H9 (cell line): ENCODE measurements around the gene RAB40B. TPM values are rescaled to one million over a fixed set of nuclear protein-coding genes. Genes with fewer than 3 reads are reported as not detected.

Source experiments
- DNase-seq: peaks from one replicate; pipeline ENCODE4 v3.0.0-alpha.2; 2017
- H2AFZ ChIP-seq: one replicate; pipeline ENCODE4 v1.6.1; 2013; ENCODE audit warnings: mild to moderate bottlenecking, low read length, control low read depth, moderate library complexity
- H2AK5ac ChIP-seq: 2 replicates; pipeline ENCODE4 v1.6.1; 2013; ENCODE audit warnings: low read length, control low read depth, mixed read lengths; ENCODE audit not compliant: insufficient read length
- H2BK120ac ChIP-seq: one replicate; pipeline ENCODE4 v1.6.1; 2013; ENCODE audit warnings: low read depth, mild to moderate bottlenecking, low read length, control low read depth, inconsistent platforms; ENCODE audit not compliant: poor library complexity, severe bottlenecking
- H2BK12ac ChIP-seq: 2 replicates; pipeline ENCODE4 v1.6.1; 2013; ENCODE audit warnings: low read length, control low read depth, mixed read lengths, low read depth; ENCODE audit not compliant: insufficient read length
- H2BK15ac ChIP-seq: 2 replicates; pipeline ENCODE4 v1.6.1; 2013; ENCODE audit warnings: low read depth, low read length, control low read depth
- H2BK20ac ChIP-seq: one replicate; pipeline ENCODE4 v1.6.1; 2013; ENCODE audit warnings: low read depth, mild to moderate bottlenecking, low read length, control low read depth, inconsistent platforms; ENCODE audit not compliant: poor library complexity, severe bottlenecking
- H2BK5ac ChIP-seq: 2 replicates; pipeline ENCODE4 v1.6.1; 2013; ENCODE audit warnings: low read length, control low read depth, mixed read lengths; ENCODE audit not compliant: insufficient read length
- H3K14ac ChIP-seq: 2 replicates; pipeline ENCODE4 v1.6.1; 2013; ENCODE audit warnings: low read length, control low read depth; ENCODE audit not compliant: insufficient read depth
- H3K18ac ChIP-seq: 2 replicates; pipeline ENCODE4 v1.6.1; 2013; ENCODE audit warnings: low read depth, mild to moderate bottlenecking, mixed read lengths, low read length, control low read depth; ENCODE audit not compliant: insufficient read length
- H3K23ac ChIP-seq: 2 replicates; pipeline ENCODE4 v1.6.1; 2013; ENCODE audit warnings: low read length, control low read depth, mixed read lengths, low read depth; ENCODE audit not compliant: insufficient read length
- H3K23me2 ChIP-seq: 2 replicates; pipeline ENCODE4 v1.6.1; 2013; ENCODE audit warnings: low read depth, mild to moderate bottlenecking, mixed read lengths, low read length, control low read depth; ENCODE audit not compliant: insufficient read length, poor library complexity, severe bottlenecking
- H3K27ac ChIP-seq: 2 replicates; pipeline ENCODE4 v1.5.1; 2013; ENCODE audit warnings: low read length, control low read depth, mixed read lengths, low read depth; ENCODE audit not compliant: insufficient read length
- H3K27me3 ChIP-seq: 2 replicates; pipeline ENCODE4 v1.6.1; 2013; ENCODE audit warnings: low read length, control low read depth, inconsistent platforms; ENCODE audit not compliant: insufficient read depth
- H3K4ac ChIP-seq: 2 replicates; pipeline ENCODE4 v1.6.1; 2013; ENCODE audit warnings: low read depth, mild to moderate bottlenecking, control low read depth, inconsistent platforms, low read length, moderate library complexity
- H3K4me1 ChIP-seq: 2 replicates; pipeline ENCODE4 v1.6.1; 2013; ENCODE audit warnings: low read length, control low read depth, inconsistent platforms; ENCODE audit not compliant: insufficient read depth
- H3K4me2 ChIP-seq: 2 replicates; pipeline ENCODE4 v1.6.1; 2013; ENCODE audit warnings: low read length, control low read depth, mixed read lengths; ENCODE audit not compliant: insufficient read length, insufficient read depth
- H3K56ac ChIP-seq: 2 replicates; pipeline ENCODE4 v1.6.1; 2013; ENCODE audit warnings: low read depth, mild to moderate bottlenecking, mixed read lengths, low read length, control low read depth; ENCODE audit not compliant: insufficient read length
- H3K79me1 ChIP-seq: 2 replicates; pipeline ENCODE4 v1.6.1; 2013; ENCODE audit warnings: low read depth, mild to moderate bottlenecking, moderate library complexity, low read length, control low read depth, inconsistent platforms; ENCODE audit not compliant: insufficient read depth, poor library complexity, severe bottlenecking
- H3K79me2 ChIP-seq: 2 replicates; pipeline ENCODE4 v1.6.1; 2013; ENCODE audit warnings: low read length, control low read depth, inconsistent platforms; ENCODE audit not compliant: insufficient read depth
- H3K9ac ChIP-seq: 2 replicates; pipeline ENCODE4 v1.6.1; 2013; ENCODE audit warnings: low read length, control low read depth, mixed read lengths; ENCODE audit not compliant: insufficient read length; ENCODE audit errors: extremely low read depth
- H3K9me3 ChIP-seq: one replicate; pipeline ENCODE4 v1.6.1; 2013; ENCODE audit warnings: low read depth, low read length, inconsistent platforms; ENCODE audit not compliant: control insufficient read depth
- H3T11ph ChIP-seq: one replicate; pipeline ENCODE4 v1.6.1; 2013; ENCODE audit warnings: mild to moderate bottlenecking, low read length, control low read depth, inconsistent platforms
- H4K20me1 ChIP-seq: one replicate; pipeline ENCODE4 v1.6.1; 2013; ENCODE audit not compliant: control insufficient read depth, insufficient read length, insufficient read depth
- H4K5ac ChIP-seq: 2 replicates; pipeline ENCODE4 v1.6.1; 2013; ENCODE audit warnings: low read depth, mild to moderate bottlenecking, mixed read lengths, low read length, control low read depth; ENCODE audit not compliant: insufficient read length
- H4K8ac ChIP-seq: replicated peaks from 2 replicates; pipeline ENCODE4 v1.6.1; 2013; ENCODE audit warnings: low read length, control low read depth, mixed read lengths, low read depth; ENCODE audit not compliant: insufficient read length
- H4K91ac ChIP-seq: 2 replicates; pipeline ENCODE4 v1.6.1; 2013; ENCODE audit warnings: low read depth, mild to moderate bottlenecking, moderate library complexity, mixed read lengths, low read length, control low read depth; ENCODE audit not compliant: insufficient read length
- H3K27ac Mint-ChIP-seq, 3 experiments: 2 replicates in 2 of 3; 3 replicates in 1 of 3; pipeline ENCODE4 v1.8.0; 2020 to 2021; ENCODE audit warnings: mixed read lengths in 3 of 3, mild to moderate bottlenecking in 1 of 3, moderate library complexity in 1 of 3
- H3K27me3 Mint-ChIP-seq: 2 replicates; pipeline ENCODE4 v1.8.0; 2021; ENCODE audit warnings: low read depth, mild to moderate bottlenecking, moderate library complexity, mixed read lengths
- H3K36me3 Mint-ChIP-seq, 3 experiments: 2 replicates in 2 of 3; 3 replicates in 1 of 3; pipeline ENCODE4 v1.8.0; 2020 to 2021; ENCODE audit warnings: low read depth in 3 of 3, mixed read lengths in 3 of 3; ENCODE audit not compliant: insufficient read depth in 1 of 3
- H3K4me1 Mint-ChIP-seq, 2 experiments: 2 replicates each; pipeline ENCODE4 v1.8.0; 2020; ENCODE audit warnings: mixed read lengths in 2 of 2
- H3K4me3 Mint-ChIP-seq, 2 experiments: 2 replicates in 1 of 2; 3 replicates in 1 of 2; pipeline ENCODE4 v1.8.0; 2020 to 2021; ENCODE audit warnings: mild to moderate bottlenecking in 2 of 2, mixed read lengths in 2 of 2, moderate library complexity in 1 of 2
- H3K9me3 Mint-ChIP-seq, 2 experiments: 2 replicates in 1 of 2; 3 replicates in 1 of 2; pipeline ENCODE4 v1.8.0; 2020; ENCODE audit warnings: mild to moderate bottlenecking in 2 of 2, mixed read lengths in 2 of 2, moderate library complexity in 1 of 2
- WGBS: extraction: QIAGEN DNeasy Blood & Tissue Kit; methylation state at CpG from one replicate; pipeline ENCODE4 v1.1.7; 2013; ENCODE audit warnings: missing lambda C conversion rate, low lambda C conversion rate, mixed read lengths; ENCODE audit not compliant: insufficient read length; ENCODE audit errors: extremely low coverage; 5-methylcytosine and 5-hydroxymethylcytosine counted together
- total RNA-seq: library from RNA; stranded (reverse); gene quantifications from 2 replicates; pipeline ENCODE4 v1.2.1, GENCODE V29; 2021
- TF ChIP-seq, protein P1 (sequence below): fragments of 200-600 bp; sonication (generic); conservative IDR thresholded peaks from 3 replicates; pipeline ENCODE4 v1.8.0; 2021; ENCODE audit warnings: antibody characterized with exemption, mild to moderate bottlenecking

Gene RAB40B
- total RNA-seq, 1 experiment from 2014 or later = 3.5 TPM

- Histone ChIP-seq H2BK20ac (no peak overlapping the region), H2BK120ac (no peak overlapping the region), H3K27ac (no peak overlapping the region), H3K79me2 (no peaks in the 10 kb centered on the region; the same call in 1 of the 2 replicates), H2AK5ac (no peak overlapping the region), H3K9me3 (no peaks in the 10 kb centered on the region), H3K9ac (no peak overlapping the region), H2AFZ (no peak overlapping the region), H4K20me1 (no peaks in the 10 kb centered on the region), H3K18ac (no peak overlapping the region), H3K23me2 (no peaks in the 10 kb centered on the region), H3K56ac (no peak overlapping the region), H4K91ac (no peak overlapping the region), H3K79me1 (no peaks in the 10 kb centered on the region), H2BK12ac (no peak overlapping the region), H4K8ac (no peak overlapping the region), H3K4ac (no peak overlapping the region), H3K23ac (no peak overlapping the region), H3K14ac (no peak overlapping the region), H2BK5ac (no peak overlapping the region), H3K4me1 (no peaks in the 10 kb centered on the region), H3K27me3 (no peaks in the 10 kb centered on the region), H4K5ac (no peak overlapping the region), H2BK15ac (no peak overlapping the region), H3T11ph (no peak overlapping the region), H3K4me2 (no peak overlapping the region)
- TF ChIP-seq, protein P1, sequence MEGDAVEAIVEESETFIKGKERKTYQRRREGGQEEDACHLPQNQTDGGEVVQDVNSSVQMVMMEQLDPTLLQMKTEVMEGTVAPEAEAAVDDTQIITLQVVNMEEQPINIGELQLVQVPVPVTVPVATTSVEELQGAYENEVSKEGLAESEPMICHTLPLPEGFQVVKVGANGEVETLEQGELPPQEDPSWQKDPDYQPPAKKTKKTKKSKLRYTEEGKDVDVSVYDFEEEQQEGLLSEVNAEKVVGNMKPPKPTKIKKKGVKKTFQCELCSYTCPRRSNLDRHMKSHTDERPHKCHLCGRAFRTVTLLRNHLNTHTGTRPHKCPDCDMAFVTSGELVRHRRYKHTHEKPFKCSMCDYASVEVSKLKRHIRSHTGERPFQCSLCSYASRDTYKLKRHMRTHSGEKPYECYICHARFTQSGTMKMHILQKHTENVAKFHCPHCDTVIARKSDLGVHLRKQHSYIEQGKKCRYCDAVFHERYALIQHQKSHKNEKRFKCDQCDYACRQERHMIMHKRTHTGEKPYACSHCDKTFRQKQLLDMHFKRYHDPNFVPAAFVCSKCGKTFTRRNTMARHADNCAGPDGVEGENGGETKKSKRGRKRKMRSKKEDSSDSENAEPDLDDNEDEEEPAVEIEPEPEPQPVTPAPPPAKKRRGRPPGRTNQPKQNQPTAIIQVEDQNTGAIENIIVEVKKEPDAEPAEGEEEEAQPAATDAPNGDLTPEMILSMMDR = no peak
- Mint-ChIP-seq H3K36me3 (no peaks in the 10 kb centered on the region), H3K4me1 (no peaks in the 10 kb centered on the region), H3K27me3 (no peaks in the 10 kb centered on the region; the same call in 1 of the 2 replicates), H3K27ac (no peak overlapping the region), H3K4me3 (no peak overlapping the region), H3K9me3 (peaks cover 0 to 3% of the 10 kb centered on the region in 2 experiments; a peak in 1 of 5 replicates)
- no peak for DNase-seq
- WGBS = no CpG with 5 or more reads among the region's 20 CpGs
Observed at GRCh38 chr17:82674656-82675475, 23.6 kb downstream of the RAB40B start.
